Gastroesophageal sphincter (tissue), 4 donors: ENCODE measurements around the gene DGAT2. TPM values are rescaled to one million over a fixed set of nuclear protein-coding genes. Genes with fewer than 3 reads are reported as not detected.

Experiments used
- ATAC-seq: fragments of 150-250 bp; one replicate; pipeline ENCODE4 v1.9.1; 2016; ENCODE audit warnings: mild to moderate bottlenecking, moderate library complexity
- H3K27ac ChIP-seq, 4 donors: fragments of 200-600 bp; sonication (generic) in 3 of 4; 1 replicate in 3 of 4; 2 replicates in 1 of 4; pipeline ENCODE4 v1.5.1; 2016 to 2019
- H3K27me3 ChIP-seq: fragments of 200-600 bp; sonication (generic); one replicate; pipeline ENCODE4 v1.5.1; 2019
- H3K36me3 ChIP-seq, 2 donors: fragments of 200-600 bp; sonication (generic); one replicate each; pipeline ENCODE4 v1.5.1; 2019; ENCODE audit warnings: control low read depth in 1 of 2
- H3K4me1 ChIP-seq, 3 donors: fragments of 200-600 bp; sonication (generic); 1 replicate in 2 of 3; 2 replicates in 1 of 3; pipeline ENCODE4 v1.5.1; 2016 to 2019; ENCODE audit warnings: control low read depth in 2 of 3
- H3K4me3 ChIP-seq, 2 donors: fragments of 200-600 bp; sonication (generic); one replicate each; pipeline ENCODE4 v1.5.1; 2019; ENCODE audit warnings: mild to moderate bottlenecking in 1 of 2, moderate library complexity in 1 of 2
- H3K9me3 ChIP-seq, 3 donors: fragments of 200-600 bp; sonication (generic); one replicate each; pipeline ENCODE4 v1.5.1; 2017 to 2019; ENCODE audit warnings: control low read depth in 2 of 3
- EP300 ChIP-seq: sonication (generic); formaldehyde crosslinking; IDR thresholded peaks from one replicate; pipeline ENCODE4 v1.6.1; 2017; ENCODE audit warnings: antibody characterized with exemption, mild to moderate bottlenecking
- POLR2A ChIP-seq, 2 donors: fragments of 450-650 bp; IDR thresholded peaks; one replicate each; pipeline ENCODE4 v1.6.1; 2017; ENCODE audit warnings: antibody characterized with exemption in 2 of 2, mild to moderate bottlenecking in 2 of 2, moderate library complexity in 1 of 2
- POLR2AphosphoS5 ChIP-seq: sonication (generic); formaldehyde crosslinking; IDR thresholded peaks from one replicate; pipeline ENCODE4 v1.6.1; 2017; ENCODE audit warnings: antibody characterized with exemption
- WGBS, 2 donors: methylation state at CpG; one replicate each; pipeline ENCODE4 v1.1.5; 2018; ENCODE audit warnings: low coverage in 1 of 2; 5-methylcytosine and 5-hydroxymethylcytosine counted together
- total RNA-seq, 4 donors: library from RNA; depleted of rRNA; stranded (reverse); fragments of >200 nt; gene quantifications; one replicate each; pipeline ENCODE4 v1.1.0, GENCODE V29; 2016
- TF ChIP-seq, protein P1 (sequence below), 4 experiments: fragments of 200-600 bp in 2 of 4; fragments of 450-650 bp in 2 of 4; sonication (generic) in 1 of 4; IDR thresholded peaks; one replicate each; pipeline ENCODE4 v1.5.1; 2017 to 2019; ENCODE audit warnings: antibody characterized with exemption in 4 of 4, mild to moderate bottlenecking in 2 of 4, moderate library complexity in 2 of 4

DGAT2 gene
- total RNA-seq, 4 donors from 2014 or later = 0.74 to 14.4 (median 1.5) TPM

DNA sequence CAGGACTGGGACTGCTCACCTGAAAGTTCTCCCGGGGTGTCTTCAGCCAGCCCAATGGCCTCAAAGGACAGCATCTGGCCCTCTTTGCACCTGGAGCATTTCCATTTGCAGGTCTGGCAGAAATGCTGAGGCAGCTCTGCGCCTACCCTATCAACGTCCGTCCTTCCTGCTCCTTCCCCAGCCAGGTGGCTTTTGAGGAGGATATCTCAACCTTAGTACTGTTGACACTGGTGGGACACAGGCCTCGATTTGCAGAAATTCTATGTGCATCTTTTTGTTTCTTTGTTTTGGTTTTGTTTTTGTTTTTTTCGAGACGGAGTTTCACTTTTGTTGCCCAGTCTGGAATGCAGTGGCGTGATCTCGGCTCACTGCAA is 45.9 kb upstream of the DGAT2 start:
- H3K9me3 ChIP-seq = no peaks in the 10 kb centered on the region
- TF ChIP-seq EP300 = no peak
- TF ChIP-seq POLR2AphosphoS5 = no peak
- no peak for TF ChIP-seq POLR2A (IDR thresholded peaks at IDR 0.05)
- TF ChIP-seq, protein P1, sequence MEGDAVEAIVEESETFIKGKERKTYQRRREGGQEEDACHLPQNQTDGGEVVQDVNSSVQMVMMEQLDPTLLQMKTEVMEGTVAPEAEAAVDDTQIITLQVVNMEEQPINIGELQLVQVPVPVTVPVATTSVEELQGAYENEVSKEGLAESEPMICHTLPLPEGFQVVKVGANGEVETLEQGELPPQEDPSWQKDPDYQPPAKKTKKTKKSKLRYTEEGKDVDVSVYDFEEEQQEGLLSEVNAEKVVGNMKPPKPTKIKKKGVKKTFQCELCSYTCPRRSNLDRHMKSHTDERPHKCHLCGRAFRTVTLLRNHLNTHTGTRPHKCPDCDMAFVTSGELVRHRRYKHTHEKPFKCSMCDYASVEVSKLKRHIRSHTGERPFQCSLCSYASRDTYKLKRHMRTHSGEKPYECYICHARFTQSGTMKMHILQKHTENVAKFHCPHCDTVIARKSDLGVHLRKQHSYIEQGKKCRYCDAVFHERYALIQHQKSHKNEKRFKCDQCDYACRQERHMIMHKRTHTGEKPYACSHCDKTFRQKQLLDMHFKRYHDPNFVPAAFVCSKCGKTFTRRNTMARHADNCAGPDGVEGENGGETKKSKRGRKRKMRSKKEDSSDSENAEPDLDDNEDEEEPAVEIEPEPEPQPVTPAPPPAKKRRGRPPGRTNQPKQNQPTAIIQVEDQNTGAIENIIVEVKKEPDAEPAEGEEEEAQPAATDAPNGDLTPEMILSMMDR (IDR thresholded peaks at IDR 0.05) = no peak
- ATAC-seq = no peak
- H3K4me3 ChIP-seq = no peak overlapping the region
- no peaks in the 10 kb centered on the region for H3K36me3 ChIP-seq
- WGBS, 2 donors = 90% methylated on average over 4 of the region's 9 CpGs; no CpG with 5 or more reads in 1 of the 2 donors
- no peak overlapping the region for H3K27ac ChIP-seq
- H3K27me3 ChIP-seq = no peaks in the 10 kb centered on the region
- H3K4me1 ChIP-seq = no peaks in the 10 kb centered on the region

DNA sequence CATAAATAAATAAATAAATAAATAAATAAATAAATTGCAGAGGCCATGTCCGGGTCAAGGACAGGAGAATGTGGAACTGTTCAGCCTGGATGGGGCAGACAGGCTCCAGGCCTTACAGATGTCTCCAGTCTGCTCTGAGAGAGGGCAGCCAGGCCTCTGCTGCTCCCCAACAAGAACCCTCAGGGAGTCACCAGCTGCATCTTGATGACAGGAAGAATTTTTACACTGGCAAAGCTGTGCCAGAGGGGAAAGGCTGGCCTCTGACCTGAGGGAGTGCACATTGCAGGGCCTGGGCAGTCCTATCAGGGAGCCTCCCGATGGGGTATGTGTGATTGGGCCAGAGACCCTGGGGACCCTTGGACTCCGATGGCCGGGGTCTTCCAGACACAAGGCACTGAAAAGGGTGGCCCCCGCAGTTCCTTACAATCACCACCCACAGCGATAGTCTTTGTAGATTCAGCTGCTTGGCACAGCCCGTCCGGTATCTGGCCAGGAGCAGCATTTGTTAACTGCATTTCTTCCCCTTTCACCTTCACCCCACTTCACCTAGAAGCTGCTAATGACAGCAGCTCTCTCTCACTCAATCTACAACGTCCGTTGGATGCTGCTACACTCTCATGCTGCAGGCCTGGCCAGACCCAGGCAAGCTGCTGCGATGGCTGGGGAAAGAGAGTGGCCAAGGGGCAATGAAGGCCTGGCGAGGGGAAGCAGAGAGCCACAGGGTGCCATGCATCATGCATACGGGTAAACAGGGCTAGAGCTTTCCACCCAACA is 42.8 kb upstream of the DGAT2 start:
- Histone ChIP-seq H3K4me1 (no peaks in the 10 kb centered on the region), H3K27me3 (no peaks in the 10 kb centered on the region), H3K9me3 (no peaks in the 10 kb centered on the region), H3K27ac (no peak overlapping the region), H3K4me3 (no peak overlapping the region), H3K36me3 (no peaks in the 10 kb centered on the region)
- TF ChIP-seq POLR2A (IDR thresholded peaks at IDR 0.05) (no peak), EP300 (no peak), POLR2AphosphoS5 (no peak)
- TF ChIP-seq, protein P1 (IDR thresholded peaks at IDR 0.05) = no peak
- no peak for ATAC-seq
- 53 to 92% methylated on average over 2 to 5 of the region's 13 CpGs for WGBS, 2 donors

DNA sequence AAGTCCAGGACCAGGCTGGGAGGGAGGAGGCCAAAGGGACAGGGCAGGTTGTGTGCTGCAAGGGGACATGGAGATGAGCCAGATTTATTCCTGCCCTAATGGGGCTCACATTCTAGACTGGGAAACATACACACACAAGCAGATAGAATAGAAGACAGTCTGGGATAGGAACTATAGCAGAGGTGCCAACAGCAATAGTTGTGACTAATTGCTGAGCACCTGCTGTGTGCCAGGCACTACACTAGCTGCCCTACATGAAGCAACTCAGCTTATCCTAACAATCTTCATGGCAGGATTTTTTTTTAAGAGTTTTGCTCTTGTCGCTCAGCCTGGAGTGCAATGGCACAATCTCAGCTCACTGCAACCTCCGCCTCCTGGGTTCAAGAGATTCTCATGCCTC is 39.6 kb upstream of the DGAT2 start:
- no peak overlapping the region for H3K4me3 ChIP-seq
- H3K27ac ChIP-seq = no peak overlapping the region
- ATAC-seq = no peak
- WGBS, 2 donors = 100% methylated on average over 1 of the region's 2 CpGs
- H3K9me3 ChIP-seq = no peaks in the 10 kb centered on the region
- no peaks in the 10 kb centered on the region for H3K36me3 ChIP-seq
- no peaks in the 10 kb centered on the region for H3K27me3 ChIP-seq
- TF ChIP-seq POLR2A (IDR thresholded peaks at IDR 0.05) (no peak), EP300 (no peak)
- peaks cover 0 to 10% (median 0%) of the 10 kb centered on the region in 3 donors for H3K4me1 ChIP-seq

DNA sequence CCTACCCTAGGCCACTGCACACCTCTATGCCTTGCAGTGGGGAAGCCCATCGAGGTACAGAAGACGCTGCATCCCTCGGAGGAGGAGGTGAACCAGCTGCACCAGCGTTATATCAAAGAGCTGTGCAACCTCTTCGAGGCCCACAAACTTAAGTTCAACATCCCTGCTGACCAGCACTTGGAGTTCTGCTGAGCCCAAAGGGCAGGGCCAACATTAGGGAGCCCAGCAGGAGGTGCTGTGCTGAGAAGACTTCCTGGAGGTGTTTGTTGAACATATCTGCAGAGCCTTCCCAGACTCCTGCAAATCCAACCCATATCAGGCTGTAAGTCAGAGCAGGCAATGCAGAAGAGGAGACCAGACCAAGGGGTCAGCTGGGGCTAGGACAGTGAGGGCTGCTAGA is 37.5 kb upstream of the DGAT2 start:
- no peak overlapping the region for H3K27ac ChIP-seq
- H3K4me3 ChIP-seq = no peak overlapping the region
- TF ChIP-seq POLR2A (IDR thresholded peaks at IDR 0.05) (no peak), EP300 (no peak), POLR2AphosphoS5 (no peak)
- TF ChIP-seq, protein P1 (IDR thresholded peaks at IDR 0.05) = no peak
- H3K9me3 ChIP-seq = no peaks in the 10 kb centered on the region
- WGBS, 2 donors = 82 to 94% methylated on average over 4 to 5 of the region's 5 CpGs
- no peaks in the 10 kb centered on the region for H3K36me3 ChIP-seq
- no peak for ATAC-seq
- peaks cover 0 to 10% (median 0%) of the 10 kb centered on the region in 3 donors for H3K4me1 ChIP-seq
- H3K27me3 ChIP-seq = no peaks in the 10 kb centered on the region

DNA sequence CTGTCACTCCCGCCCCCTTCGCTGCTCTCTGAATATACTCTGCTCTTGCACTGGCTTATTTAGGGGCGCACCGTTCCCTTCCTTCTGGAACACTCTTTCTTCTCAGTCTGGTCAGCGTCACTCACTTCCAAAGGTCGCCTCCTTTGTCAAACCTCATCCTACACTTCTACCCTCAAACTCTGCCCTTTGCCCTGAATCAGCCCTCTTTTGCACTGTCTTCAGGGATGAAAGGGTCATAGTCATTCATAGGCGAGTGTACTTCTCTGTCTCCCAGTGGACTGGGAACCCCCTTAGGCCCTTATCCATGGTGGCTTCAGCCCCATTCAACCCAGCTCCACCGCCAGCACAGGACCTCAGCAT is 35.5 kb upstream of the DGAT2 start:
- Histone ChIP-seq H3K4me1 (peaks cover 0 to 10% (median 0%) of the 10 kb centered on the region in 3 donors), H3K4me3 (no peak overlapping the region), H3K36me3 (no peaks in the 10 kb centered on the region), H3K27ac (no peak overlapping the region), H3K9me3 (no peaks in the 10 kb centered on the region), H3K27me3 (no peaks in the 10 kb centered on the region)
- no peak for ATAC-seq
- TF ChIP-seq EP300 (no peak), POLR2A (IDR thresholded peaks at IDR 0.05) (no peak)
- 96 to 97% methylated on average over 6 to 7 of the region's 8 CpGs for WGBS, 2 donors

DNA sequence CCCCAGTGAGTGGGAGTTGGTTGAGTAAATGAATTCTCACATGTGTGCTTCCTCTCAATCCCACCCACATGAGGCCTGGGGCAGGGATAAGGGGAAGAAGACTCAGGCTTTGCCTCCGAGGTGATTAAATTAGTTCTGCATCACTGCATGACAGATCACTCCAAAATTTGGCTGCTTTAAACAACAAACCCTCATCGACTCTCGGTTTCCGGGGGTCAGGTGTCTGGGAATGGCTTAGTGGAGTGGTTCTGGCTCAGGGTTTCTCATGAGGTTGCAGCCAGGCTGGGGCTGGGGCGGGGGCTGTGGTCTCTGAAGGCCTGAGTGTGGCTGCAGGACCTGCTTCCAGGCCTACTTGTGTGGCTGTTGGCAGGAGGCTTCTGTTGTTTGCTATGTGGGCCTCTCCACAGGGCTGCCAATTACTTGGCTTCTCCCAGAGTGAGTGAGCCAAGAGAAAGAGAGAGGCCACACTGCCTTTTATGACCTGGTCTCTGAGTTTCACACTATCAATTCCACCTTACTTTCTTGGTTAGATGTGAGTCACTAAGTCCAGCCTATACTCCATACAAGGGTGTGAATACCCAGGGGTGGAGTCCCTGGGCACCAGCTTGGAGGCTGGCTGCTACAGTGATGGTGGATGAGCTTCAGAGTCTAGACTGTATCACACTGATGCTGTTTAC is 35.0 kb upstream of the DGAT2 start:
- Histone ChIP-seq H3K9me3 (no peaks in the 10 kb centered on the region), H3K36me3 (no peaks in the 10 kb centered on the region), H3K4me3 (no peak overlapping the region), H3K27ac (no peak overlapping the region), H3K27me3 (no peaks in the 10 kb centered on the region), H3K4me1 (peaks cover 0 to 10% (median 0%) of the 10 kb centered on the region in 3 donors)
- no peak for ATAC-seq
- WGBS, 2 donors = 40 to 64% methylated on average over 1 to 3 of the region's 5 CpGs
- no peak for TF ChIP-seq POLR2A (IDR thresholded peaks at IDR 0.05)
- no peak for TF ChIP-seq EP300
- TF ChIP-seq, protein P1 (IDR thresholded peaks at IDR 0.05) = no peak
- TF ChIP-seq POLR2AphosphoS5 = no peak
